ENCODE data around the gene MIER3. TPM values are rescaled to one million over a fixed set of nuclear protein-coding genes. Genes with fewer than 3 reads are reported as not detected.

The MIER3 gene, protein sequence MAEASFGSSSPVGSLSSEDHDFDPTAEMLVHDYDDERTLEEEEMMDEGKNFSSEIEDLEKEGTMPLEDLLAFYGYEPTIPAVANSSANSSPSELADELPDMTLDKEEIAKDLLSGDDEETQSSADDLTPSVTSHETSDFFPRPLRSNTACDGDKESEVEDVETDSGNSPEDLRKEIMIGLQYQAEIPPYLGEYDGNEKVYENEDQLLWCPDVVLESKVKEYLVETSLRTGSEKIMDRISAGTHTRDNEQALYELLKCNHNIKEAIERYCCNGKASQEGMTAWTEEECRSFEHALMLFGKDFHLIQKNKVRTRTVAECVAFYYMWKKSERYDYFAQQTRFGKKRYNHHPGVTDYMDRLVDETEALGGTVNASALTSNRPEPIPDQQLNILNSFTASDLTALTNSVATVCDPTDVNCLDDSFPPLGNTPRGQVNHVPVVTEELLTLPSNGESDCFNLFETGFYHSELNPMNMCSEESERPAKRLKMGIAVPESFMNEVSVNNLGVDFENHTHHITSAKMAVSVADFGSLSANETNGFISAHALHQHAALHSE
- 10 to 100 TPM; 19.3 to 21.2 TPM for total RNA-seq

DNA sequence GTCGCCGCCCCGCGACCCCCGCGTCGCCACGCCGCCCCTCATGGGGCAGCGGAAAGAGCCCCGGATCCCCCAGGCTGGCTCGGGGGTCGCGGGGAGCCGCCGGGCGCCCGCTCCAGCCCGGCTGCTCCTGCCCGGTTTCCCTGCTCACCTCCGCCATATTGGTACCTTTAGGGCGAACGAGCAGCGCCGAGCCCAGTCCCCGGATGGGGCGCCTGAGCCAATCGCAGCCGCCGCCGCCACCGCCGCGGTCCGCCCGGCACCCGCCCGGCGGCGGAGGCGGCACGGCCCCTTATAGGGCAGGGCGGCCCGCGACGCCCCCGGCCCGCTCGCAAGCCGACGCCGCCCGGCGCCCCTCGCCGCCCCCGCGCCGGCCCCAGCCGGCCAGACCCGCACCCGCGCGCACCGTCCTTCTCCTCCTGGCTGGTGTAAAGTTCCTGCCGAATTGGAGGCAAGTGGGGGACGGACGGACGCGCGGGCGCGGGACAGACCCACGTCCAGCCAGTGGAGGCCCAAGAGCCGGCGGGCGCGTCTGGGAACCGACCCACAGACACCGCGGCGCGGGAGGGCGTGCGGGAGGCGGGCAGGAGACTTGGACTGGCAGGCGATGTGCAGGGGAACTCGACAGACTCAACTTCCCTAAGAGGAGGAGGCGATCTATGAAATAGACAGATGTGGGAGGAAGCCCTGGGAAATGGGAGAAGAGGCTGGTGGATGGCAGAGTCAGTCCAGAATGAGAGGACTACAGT lies at the start of gene MIER3:
TSS of gene MIER3 (minus strand) at position 178 of the 746 bp plus-strand sequence. CDS start at position 157, 21 bp downstream.

DNA sequence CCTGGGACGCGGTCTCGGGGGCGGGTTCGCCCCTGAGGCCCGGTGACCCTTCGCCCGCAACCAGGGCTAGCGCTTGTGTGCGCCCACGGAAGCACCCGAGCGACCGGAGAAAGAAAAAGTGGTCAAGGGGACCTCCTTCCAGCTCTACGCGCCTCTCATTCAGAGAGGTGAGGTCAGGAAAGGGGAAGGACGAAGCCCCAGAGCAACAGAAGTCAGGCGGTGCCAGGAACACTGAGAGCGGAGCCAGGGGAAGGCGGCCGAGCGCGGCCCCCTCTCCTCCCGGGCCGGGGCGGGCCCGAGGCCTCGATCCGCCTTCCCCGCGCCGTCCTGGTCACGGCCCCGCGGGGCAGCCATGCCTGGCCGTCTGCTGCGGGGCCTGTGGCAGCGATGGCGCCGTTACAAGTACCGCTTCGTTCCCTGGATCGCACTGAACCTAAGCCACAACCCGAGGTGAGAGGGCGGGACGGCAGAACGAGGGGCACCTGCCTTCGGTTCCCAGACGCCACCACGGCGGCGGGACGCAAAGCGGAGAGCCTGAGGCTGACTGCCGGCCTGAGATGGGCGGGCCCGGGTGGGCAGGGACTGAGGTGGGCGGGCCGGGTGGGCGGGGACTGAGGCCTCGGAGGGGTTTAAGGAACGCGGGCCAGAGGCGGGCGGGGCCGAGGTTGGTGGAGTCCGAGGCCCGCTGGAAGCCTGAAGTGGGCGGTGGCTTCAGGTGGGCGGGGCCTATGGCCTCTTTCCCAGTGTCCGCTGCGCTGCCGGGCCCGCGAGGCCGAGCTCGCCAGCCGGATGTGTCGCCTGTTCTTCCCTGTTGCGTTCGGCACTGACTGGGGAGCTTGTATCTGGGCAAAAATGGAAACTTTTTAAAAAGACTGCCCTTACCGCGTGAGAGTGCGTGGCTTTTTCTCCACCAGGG lies 42.4 kb downstream of the MIER3 start, which contains the start of gene SETD9:
TSS of gene SETD9 (plus strand) at position 303 of the 916 bp plus-strand sequence. CDS start at position 353, 50 bp downstream.

Other genes starting within 250 kb of the MIER3 start
- 10 to 100 TPM; 96.6 to 98.4 TPM for gene MAP3K1, start 136.6 kb downstream of the MIER3 start, total RNA-seq
- gene SETD9, start 42.5 kb downstream of the MIER3 start, total RNA-seq = 1 to 10 TPM; 4.5 to 4.6 TPM
- gene GPBP1, start 221.9 kb upstream of the MIER3 start, total RNA-seq = 10 to 100 TPM; 92.0 to 94.4 TPM